ENCODE measurements around the gene TBX1.

GRCh38 chr22:19762568-19763457, 2.2 kb downstream of the TBX1 start:
- TF ChIP-seq CTCF (optimal IDR thresholded peaks at IDR 0.05 in 1 of 3, IDR thresholded peaks at IDR 0.05 in 1 of 3, conservative IDR thresholded peaks at IDR 0.05 in 1 of 3; ENCODE audit: extremely low read depth in 1 of 3, insufficient read depth in 2 of 3, low read length in 3 of 3) (no peak), EZH2 (IDR thresholded peaks at IDR 0.05; ENCODE audit: low read length) (no peak)

All from keratinocyte (primary cell).